Memory B cell (primary cell): ENCODE results near the gene FOXO6.

Experiments
- ATAC-seq: fragments of 150-1000 bp; cut with Tn5 transposase; 2 replicates; pipeline ENCODE4 v1.10.0; 2021; ENCODE audit warnings: low read depth, mild to moderate bottlenecking, moderate library complexity
- DNase-seq, 2 donors: peaks; one replicate each; pipeline ENCODE4 v3.0.0; 2022; ENCODE audit warnings: low spot score in 2 of 2
- H3K27ac Mint-ChIP-seq: one replicate; pipeline ENCODE4 v1.8.0; 2022; ENCODE audit warnings: mild to moderate bottlenecking, moderate library complexity, mixed read lengths
- H3K27me3 Mint-ChIP-seq: one replicate; pipeline ENCODE4 v1.8.0; 2022; ENCODE audit warnings: mixed read lengths
- H3K36me3 Mint-ChIP-seq: one replicate; pipeline ENCODE4 v1.8.0; 2022; ENCODE audit warnings: mild to moderate bottlenecking, mixed read lengths
- H3K4me1 Mint-ChIP-seq: one replicate; pipeline ENCODE4 v1.8.0; 2022; ENCODE audit warnings: mixed read lengths
- H3K4me3 Mint-ChIP-seq: one replicate; pipeline ENCODE4 v1.8.0; 2022; ENCODE audit warnings: mild to moderate bottlenecking, moderate library complexity, mixed read lengths
- H3K9me3 Mint-ChIP-seq: one replicate; pipeline ENCODE4 v1.8.0; 2022; ENCODE audit warnings: mixed read lengths

Gene FOXO6

GRCh38 chr1:41353744-41354143 lies 7.5 kb upstream of the FOXO6 start:
- H3K9me3 Mint-ChIP-seq = no peaks in the 10 kb centered on the region
- DNase-seq = no peak
- no peak overlapping the region for H3K27ac Mint-ChIP-seq
- H3K27me3 Mint-ChIP-seq = peaks cover 27% of the 10 kb centered on the region
- H3K4me3 Mint-ChIP-seq = no peak overlapping the region
- no peak for ATAC-seq
- H3K4me1 Mint-ChIP-seq = no peaks in the 10 kb centered on the region
- no peaks in the 10 kb centered on the region for H3K36me3 Mint-ChIP-seq

GRCh38 chr1:41354956-41355355 lies 6.3 kb upstream of the FOXO6 start:
- Mint-ChIP-seq H3K27ac (no peak overlapping the region), H3K4me3 (no peak overlapping the region), H3K4me1 (peaks cover 2% of the 10 kb centered on the region)

GRCh38 chr1:41355356-41355755 lies 5.9 kb upstream of the FOXO6 start:
- peaks cover 21% of the 10 kb centered on the region for H3K27me3 Mint-ChIP-seq
- no peak for ATAC-seq
- no peaks in the 10 kb centered on the region for H3K9me3 Mint-ChIP-seq
- no peak for DNase-seq
- no peaks in the 10 kb centered on the region for H3K36me3 Mint-ChIP-seq
- H3K4me3 Mint-ChIP-seq = no peak overlapping the region
- H3K4me1 Mint-ChIP-seq = peaks cover 2% of the 10 kb centered on the region
- H3K27ac Mint-ChIP-seq = no peak overlapping the region

More at GRCh38 chr1:41354956-41355355, 6.3 kb upstream of the FOXO6 start:
- H3K27me3 Mint-ChIP-seq = peaks cover 23% of the 10 kb centered on the region
- no peaks in the 10 kb centered on the region for H3K9me3 Mint-ChIP-seq
- no peak for ATAC-seq
- DNase-seq = no peak
- H3K36me3 Mint-ChIP-seq = no peaks in the 10 kb centered on the region

- no peak for ATAC-seq
- no peak overlapping the region for H3K4me3 Mint-ChIP-seq
- no peaks in the 10 kb centered on the region for H3K36me3 Mint-ChIP-seq
- no peak overlapping the region for H3K27ac Mint-ChIP-seq
- H3K9me3 Mint-ChIP-seq = no peaks in the 10 kb centered on the region
- no peak for DNase-seq
- H3K4me1 Mint-ChIP-seq = peaks cover 2% of the 10 kb centered on the region
- peaks cover 19% of the 10 kb centered on the region for H3K27me3 Mint-ChIP-seq
Measured at GRCh38 chr1:41355761-41356160, 5.5 kb upstream of the FOXO6 start.

- no peak for ATAC-seq
- H3K27ac Mint-ChIP-seq = no peak overlapping the region
- H3K9me3 Mint-ChIP-seq = no peaks in the 10 kb centered on the region
- no peak overlapping the region for H3K4me3 Mint-ChIP-seq
- H3K4me1 Mint-ChIP-seq = peaks cover 2% of the 10 kb centered on the region
- H3K27me3 Mint-ChIP-seq = peaks cover 19% of the 10 kb centered on the region
- no peak for DNase-seq
- no peaks in the 10 kb centered on the region for H3K36me3 Mint-ChIP-seq
Measured at GRCh38 chr1:41356752-41357151, 4.5 kb upstream of the FOXO6 start.

- no peak for DNase-seq
- ATAC-seq = no peak
- H3K4me1 Mint-ChIP-seq = peaks cover 2% of the 10 kb centered on the region
- H3K27ac Mint-ChIP-seq = peak overlapping the region; percentile 71
- no peaks in the 10 kb centered on the region for H3K36me3 Mint-ChIP-seq
- H3K4me3 Mint-ChIP-seq = no peak overlapping the region
- no peaks in the 10 kb centered on the region for H3K9me3 Mint-ChIP-seq
- peaks cover 19% of the 10 kb centered on the region for H3K27me3 Mint-ChIP-seq
Measured at GRCh38 chr1:41357451-41358101, 3.7 kb upstream of the FOXO6 start.

- ATAC-seq (no peak), DNase-seq (no peak)
- no peak overlapping the region for H3K4me3 Mint-ChIP-seq
- peaks cover 2% of the 10 kb centered on the region for H3K4me1 Mint-ChIP-seq
- H3K36me3 Mint-ChIP-seq = no peaks in the 10 kb centered on the region
- peak overlapping the region; percentile 71 for H3K27ac Mint-ChIP-seq
- H3K27me3 Mint-ChIP-seq = peaks cover 23% of the 10 kb centered on the region
- H3K9me3 Mint-ChIP-seq = no peaks in the 10 kb centered on the region
Measured at GRCh38 chr1:41358131-41359021, 2.9 kb upstream of the FOXO6 start.

- peak overlapping the region; percentile 32 for H3K4me3 Mint-ChIP-seq
- peaks cover 2% of the 10 kb centered on the region for H3K4me1 Mint-ChIP-seq
- ATAC-seq (no peak), DNase-seq (no peak)
- no peaks in the 10 kb centered on the region for H3K9me3 Mint-ChIP-seq
- no peaks in the 10 kb centered on the region for H3K36me3 Mint-ChIP-seq
- peak overlapping the region; percentile 71 for H3K27ac Mint-ChIP-seq
- H3K27me3 Mint-ChIP-seq = peaks cover 22% of the 10 kb centered on the region
Measured at GRCh38 chr1:41359211-41360073, 1.8 kb upstream of the FOXO6 start.

GRCh38 chr1:41360074-41360785 lies 1.0 kb upstream of the FOXO6 start:
- Mint-ChIP-seq H3K4me1 (peaks cover 2% of the 10 kb centered on the region), H3K27me3 (peaks cover 25% of the 10 kb centered on the region), H3K27ac (peak overlapping the region; percentile 71), H3K9me3 (no peaks in the 10 kb centered on the region), H3K4me3 (peak overlapping the region; percentile 68), H3K36me3 (no peaks in the 10 kb centered on the region)
- ATAC-seq (no peak), DNase-seq (no peak)

- ATAC-seq = peak; percentile 34
- no peak for DNase-seq
- Mint-ChIP-seq H3K4me3 (peak overlapping the region; percentile 70), H3K36me3 (no peaks in the 10 kb centered on the region), H3K9me3 (no peaks in the 10 kb centered on the region), H3K4me1 (peaks cover 2% of the 10 kb centered on the region), H3K27me3 (peaks cover 24% of the 10 kb centered on the region), H3K27ac (peak overlapping the region; percentile 42)
Measured at GRCh38 chr1:41361495-41362356, 492 bp downstream of the FOXO6 start.

GRCh38 chr1:41362357-41362721 lies 1.1 kb downstream of the FOXO6 start:
- DNase-seq = no peak
- Mint-ChIP-seq H3K9me3 (no peaks in the 10 kb centered on the region), H3K4me3 (peak overlapping the region; percentile 70), H3K27me3 (peaks cover 26% of the 10 kb centered on the region), H3K27ac (peak overlapping the region; percentile 42), H3K36me3 (no peaks in the 10 kb centered on the region), H3K4me1 (peaks cover 6% of the 10 kb centered on the region)
- no peak for ATAC-seq

- no peaks in the 10 kb centered on the region for H3K36me3 Mint-ChIP-seq
- peak overlapping the region; percentile 41 for H3K4me3 Mint-ChIP-seq
Measured at GRCh38 chr1:41362749-41363590, 1.7 kb downstream of the FOXO6 start.

More at GRCh38 chr1:41362749-41363590, 1.7 kb downstream of the FOXO6 start:
- ATAC-seq (no peak), DNase-seq (no peak)
- H3K27ac Mint-ChIP-seq = no peak overlapping the region
- no peaks in the 10 kb centered on the region for H3K9me3 Mint-ChIP-seq
- peaks cover 6% of the 10 kb centered on the region for H3K4me1 Mint-ChIP-seq
- peaks cover 30% of the 10 kb centered on the region for H3K27me3 Mint-ChIP-seq
